HPDE6-E6E7 (cell line): ENCODE results near the gene EIF5A2.
"Not testable (repeated sequence)": the region's sequence is repeated elsewhere in the genome, so short reads cannot be mapped to it uniquely, and the experiment has no call there.

Source experiments
- DNase-seq: peaks from one replicate; pipeline ENCODE4 v3.0.0; 2011; ENCODE audit warnings: missing footprints; ENCODE audit errors: extremely low spot score

EIF5A2 gene

GRCh38 chr3:170896781-170897180, 11.7 kb downstream of the EIF5A2 start:
- DNase-seq: no peak

DNA sequence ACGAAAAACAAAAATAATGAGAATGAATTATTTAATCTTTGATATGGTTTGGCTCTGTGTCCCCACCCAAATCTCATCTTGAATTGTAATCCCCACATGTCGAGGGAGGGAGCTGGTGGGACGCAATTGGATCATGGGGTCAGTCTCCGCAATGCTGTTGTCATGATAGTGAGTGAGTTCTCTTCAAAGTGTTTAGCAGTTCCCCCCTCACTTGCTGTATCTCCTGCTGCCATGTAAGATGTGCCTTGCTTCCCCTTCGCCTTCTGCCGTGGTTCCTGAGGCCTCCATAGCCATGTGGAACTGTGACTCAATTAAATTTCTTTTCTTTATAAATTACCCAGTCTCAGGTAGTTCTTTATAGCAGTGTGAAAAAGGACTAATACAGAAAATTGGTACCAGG, 12.1 kb downstream of the EIF5A2 start:
- not testable (repeated sequence) for DNase-seq

- DNase-seq: no peak
These were observed 14.5 kb downstream of the EIF5A2 start for GRCh38 chr3:170893895-170894294.

DNA sequence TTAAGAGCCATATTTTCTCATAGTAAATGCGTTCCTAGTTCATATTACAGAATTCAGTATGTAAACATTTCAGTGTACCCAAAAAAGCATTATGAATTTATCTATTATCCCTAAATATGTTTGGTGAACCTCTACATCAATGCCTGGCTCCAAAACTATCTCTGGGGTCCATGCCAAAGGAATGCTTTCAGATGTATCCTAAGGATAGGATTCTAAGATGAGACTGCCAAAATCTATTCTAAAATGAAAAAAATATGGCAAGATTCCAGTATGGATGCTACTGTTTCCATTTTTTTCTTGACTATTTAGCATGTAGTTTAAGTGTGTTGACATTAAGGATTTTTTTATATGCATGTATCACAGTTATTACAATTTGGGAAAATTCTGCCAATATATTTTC, 18.8 kb downstream of the EIF5A2 start:
- DNase-seq: no peak

- no peak for DNase-seq
These were observed 19.3 kb downstream of the EIF5A2 start for GRCh38 chr3:170889132-170889531.

DNA sequence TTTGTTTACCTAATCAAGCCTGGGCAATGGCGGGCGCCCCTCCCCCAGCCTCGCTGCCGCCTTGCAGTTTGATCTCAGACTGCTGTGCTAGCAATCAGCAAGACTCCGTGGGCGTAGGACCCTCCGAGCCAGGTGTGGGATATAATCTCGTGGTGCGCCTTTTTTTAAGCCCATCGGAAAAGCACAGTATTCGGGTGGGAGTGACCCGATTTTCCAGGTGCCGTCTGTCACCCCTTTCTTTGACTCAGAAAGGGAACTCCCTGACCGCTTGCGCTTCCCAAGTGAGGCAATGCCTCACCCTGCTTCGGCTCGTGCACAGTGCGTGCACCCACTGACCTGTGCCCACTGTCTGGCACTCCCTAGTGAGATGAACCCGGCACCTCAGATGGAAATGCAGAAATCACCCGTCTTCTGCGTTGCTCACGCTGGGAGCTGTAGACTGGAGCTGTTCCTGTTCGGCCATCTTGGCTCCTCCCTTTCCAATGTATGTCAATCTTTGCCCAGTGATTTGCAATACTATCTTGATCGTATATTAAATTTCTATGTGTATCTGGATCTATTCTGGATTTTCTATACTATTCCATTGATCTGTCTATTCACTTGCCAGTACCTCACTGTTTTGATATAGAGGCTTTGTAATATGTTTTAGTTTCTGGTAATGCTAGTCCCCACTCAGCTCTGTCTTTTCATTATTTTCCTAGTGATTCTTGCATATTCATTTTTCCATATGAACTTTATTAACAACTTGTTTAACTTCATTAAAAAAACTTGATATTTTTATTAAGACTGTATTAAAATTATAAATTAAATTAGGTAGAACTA, 24.1 kb downstream of the EIF5A2 start:
- not testable (repeated sequence) for DNase-seq

GRCh38 chr3:170878688-170879087, 29.7 kb downstream of the EIF5A2 start:
- DNase-seq: not testable (repeated sequence)

- DNase-seq: not testable (repeated sequence)
These were observed 31.1 kb downstream of the EIF5A2 start for GRCh38 chr3:170877311-170877710.

DNA sequence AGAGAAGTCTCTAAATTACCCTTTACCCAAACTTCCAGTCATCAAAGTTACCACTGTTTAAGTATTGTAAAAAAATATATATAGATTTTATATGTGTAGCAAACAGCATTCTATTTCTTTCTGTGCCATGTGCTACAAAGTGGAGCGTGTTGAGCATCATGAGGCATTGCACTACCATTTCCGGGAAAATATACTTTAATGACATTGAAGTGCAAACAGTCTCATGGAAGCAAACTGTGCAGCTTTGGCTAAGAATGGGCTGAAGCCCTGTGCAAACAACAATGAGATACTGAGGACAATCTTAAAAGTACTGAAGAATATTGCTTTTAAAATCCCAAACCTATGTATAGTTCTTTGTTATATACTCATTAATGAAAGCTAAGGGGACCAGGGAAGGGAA, 31.9 kb downstream of the EIF5A2 start:
- DNase-seq: no peak

DNA sequence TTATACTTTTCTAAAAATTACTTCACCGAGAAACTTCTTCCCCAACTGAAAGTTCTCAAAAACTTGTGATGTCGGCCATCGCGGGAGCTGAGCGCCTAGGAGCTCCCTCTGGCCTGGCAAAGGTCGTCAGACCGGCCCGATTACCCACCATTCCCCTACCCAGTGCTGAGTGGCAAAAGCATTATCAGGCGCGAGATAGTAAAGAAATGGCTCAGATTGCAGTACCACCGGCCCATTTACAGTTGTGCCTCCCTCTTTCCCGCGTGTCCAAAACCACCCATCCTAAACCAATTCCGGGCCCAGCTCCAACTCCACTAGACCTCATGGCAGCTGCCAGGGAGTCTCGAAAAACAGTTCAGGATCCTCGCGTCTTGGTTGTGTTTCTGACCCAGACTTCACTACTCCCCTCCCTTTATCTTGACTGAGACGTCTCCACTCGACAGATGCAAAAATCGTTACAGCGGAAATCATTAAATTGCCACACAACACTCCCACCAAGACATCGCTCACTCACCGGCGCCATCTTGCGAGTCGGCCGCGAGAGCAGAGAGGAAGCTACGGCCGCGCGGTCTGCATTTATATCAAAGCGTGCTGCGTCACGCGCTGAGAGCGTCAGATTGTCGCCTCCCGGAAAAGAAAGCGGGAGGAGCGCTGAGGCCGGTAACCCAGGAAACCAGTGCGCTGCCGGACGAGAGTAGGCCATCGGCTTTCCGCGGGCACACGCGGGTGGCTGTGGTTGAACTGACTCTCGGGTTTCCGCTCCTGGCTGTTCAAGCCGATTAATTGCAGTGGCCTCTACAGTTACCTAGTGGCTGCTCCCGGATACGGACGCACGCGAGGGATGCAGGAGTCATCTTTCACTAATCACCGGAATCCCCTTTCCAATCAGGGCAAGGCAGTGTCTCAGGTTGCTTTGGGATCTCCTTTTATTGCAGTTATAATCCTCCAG, 38.5 kb downstream of the EIF5A2 start, which contains the start of gene RPL22L1:
Gene RPL22L1 (minus strand): TSS at position 551 of the 949 bp plus-strand sequence. CDS start 28 bp downstream, at position 523.
- DNase-seq: peak; percentile 87

DNA sequence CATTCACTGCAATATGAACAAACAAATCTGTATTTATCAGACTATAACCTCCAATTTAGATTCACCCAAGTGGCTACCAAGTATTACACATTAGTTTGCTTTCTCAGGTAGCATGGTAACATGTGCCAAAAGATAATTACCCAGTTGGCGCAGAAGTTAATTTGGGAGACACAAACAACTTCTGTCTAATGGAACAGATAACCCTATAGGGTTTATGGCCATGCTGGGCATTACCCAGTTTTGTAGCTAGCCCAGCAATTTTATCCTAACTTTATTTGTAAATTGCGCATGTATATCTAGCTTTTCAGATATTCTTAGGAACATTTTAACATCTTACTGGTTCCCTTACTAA, 39.2 kb downstream of the EIF5A2 start:
- no peak for DNase-seq

DNA sequence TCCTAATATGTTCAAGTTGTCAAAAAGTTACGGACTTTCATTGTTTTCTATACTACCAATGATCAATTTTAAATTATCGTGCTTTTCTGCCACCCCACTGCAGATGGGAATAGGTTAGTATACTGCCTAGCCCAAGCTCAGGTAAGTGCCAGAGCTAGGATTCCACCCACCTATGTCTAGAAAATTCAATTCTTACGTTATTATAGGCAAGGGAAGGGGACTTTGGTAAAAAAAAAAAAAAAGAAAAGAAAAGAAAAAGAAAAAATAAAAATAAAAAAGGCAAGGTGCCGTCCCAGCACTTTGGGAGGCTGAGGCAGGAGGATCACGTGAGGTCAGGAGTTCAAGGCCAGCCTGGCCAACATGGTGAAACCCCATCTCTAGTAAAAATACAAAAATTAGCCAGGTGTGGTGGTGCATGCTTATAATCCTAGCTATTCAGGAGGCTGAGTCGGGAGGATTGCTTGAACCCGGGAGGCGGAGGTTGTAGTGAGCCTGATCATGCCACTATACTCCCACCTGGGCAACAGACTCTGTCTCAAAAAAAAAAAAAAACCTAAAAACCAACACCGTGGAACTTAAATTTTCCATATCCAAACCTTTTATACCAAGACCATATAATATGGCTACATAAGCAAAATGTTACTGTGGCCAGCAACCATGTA, 39.7 kb downstream of the EIF5A2 start:
- no peak for DNase-seq

DNA sequence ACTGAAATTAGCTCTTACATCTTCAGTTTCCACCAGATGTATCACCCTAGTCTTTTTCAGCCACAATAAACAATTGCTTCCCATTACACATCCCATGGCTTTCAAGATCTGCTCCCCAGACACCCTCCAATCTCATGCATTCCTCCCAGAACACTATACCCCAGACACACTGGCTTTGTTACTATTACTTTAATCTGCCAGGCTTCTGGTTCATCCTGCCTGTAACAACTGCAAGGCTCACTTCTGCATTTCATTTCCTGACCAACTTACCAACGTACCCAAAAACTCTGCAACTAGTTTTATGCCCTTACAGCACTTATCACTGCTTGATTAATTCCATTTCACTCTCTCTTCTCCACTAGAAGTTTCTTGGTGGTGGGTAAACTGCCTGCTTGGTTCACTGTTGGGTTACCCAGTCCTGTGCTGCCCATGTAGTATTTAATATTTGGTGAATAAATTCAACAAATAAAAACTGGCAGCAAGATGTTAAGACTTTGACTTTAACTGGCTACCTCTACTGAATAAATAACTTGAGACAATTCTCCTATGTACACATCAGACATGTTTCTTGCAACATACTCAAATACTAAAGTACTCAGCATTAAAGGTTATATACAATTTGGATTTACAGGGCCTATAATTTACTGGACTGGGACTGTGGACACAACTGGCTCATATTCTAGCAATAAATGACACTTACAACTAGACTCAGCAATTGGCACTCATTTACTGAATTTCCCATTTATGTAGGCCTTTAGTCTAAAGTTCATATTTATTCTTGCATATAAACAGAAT, 41.1 kb downstream of the EIF5A2 start:
- DNase-seq: no peak

DNA sequence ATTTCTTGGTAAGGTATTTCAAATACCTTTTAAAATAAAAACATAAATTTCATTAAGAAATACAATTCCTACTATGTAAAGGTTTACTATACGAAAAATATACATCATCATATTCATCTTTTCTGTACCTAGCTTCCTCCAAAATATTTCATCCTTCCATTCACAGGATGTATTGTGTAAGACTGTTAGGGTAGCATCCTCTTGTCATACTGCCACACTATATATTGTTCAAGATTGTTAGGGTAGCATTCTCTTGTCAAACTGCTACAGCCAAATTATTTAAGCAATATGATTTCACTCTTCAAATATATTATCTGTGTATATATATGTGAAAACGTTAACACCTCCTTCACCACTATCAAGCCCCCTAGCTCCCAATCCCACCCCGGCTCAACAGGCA, 41.9 kb downstream of the EIF5A2 start:
- no peak for DNase-seq

DNA sequence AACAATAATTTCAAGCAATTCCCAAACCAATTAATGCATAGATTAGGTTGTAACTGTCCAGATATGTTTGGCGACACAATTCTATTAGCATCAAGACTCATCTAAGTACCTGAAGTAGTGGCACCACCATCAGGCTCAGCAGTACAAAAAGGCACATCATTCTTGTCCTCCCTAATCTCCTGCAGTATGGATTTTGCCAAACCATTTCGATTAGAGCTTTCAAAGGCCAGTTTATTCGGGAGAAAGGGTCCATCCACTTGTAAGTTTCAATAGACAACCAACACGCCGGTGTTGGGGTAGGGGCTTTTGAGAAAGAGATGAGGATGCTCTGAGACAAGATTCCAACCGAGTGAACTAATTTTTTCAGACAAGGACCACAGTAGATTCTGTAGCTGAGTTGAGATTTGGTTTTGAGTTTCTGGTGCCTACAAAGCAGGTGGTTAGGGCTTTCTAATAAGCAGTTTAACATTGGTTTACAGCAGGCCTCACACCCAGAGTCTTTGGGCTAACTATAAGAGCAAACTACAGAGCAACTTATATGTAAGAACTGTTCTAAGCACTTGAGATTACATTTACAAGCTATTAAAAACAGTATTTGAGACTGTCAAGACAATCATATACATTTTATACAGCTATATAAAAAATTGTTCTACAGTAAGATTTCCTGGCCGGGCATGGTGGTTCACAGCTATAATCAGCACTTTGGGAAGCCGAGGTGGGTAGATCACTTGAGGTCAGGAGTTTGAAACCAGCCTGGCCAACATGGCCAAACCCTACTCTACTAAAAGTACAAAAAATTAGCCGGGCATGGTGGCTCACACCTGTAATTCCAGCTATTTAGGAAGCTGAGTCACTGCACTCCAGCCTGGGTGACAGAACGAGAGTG, 43.0 kb downstream of the EIF5A2 start:
- no peak for DNase-seq

GRCh38 chr3:170864525-170865208, 43.8 kb downstream of the EIF5A2 start:
- no peak for DNase-seq

- no peak for DNase-seq
These were observed 44.6 kb downstream of the EIF5A2 start for GRCh38 chr3:170863816-170864215.

- DNase-seq: no peak
These were observed 45.6 kb downstream of the EIF5A2 start for GRCh38 chr3:170862618-170863374.

GRCh38 chr3:170858599-170858998, 49.8 kb downstream of the EIF5A2 start:
- DNase-seq: no peak
